A549 (cell line): ENCODE results near the gene HLA-DMB.

Experiments
- MAZ ChIP-seq: fragments of 150-350 bp; IDR thresholded peaks from 2 replicates; pipeline ENCODE4 v1.6.1; 2014; ENCODE audit warnings: antibody characterized with exemption, low read depth, low read length, borderline replicate concordance
- POLR2A ChIP-seq: IDR thresholded peaks from 2 replicates; pipeline ENCODE4 v1.6.1; 2012; ENCODE audit warnings: mild to moderate bottlenecking, low read length
- TP53 ChIP-seq: fragments of 250-450 bp; sonication (Bioruptor Pico); IDR thresholded peaks from 2 replicates; pipeline ENCODE4 v1.5.0; 2021; ENCODE audit warnings: mild to moderate bottlenecking, moderate library complexity
- TF ChIP-seq, protein P1 (sequence below): fragments of >200 bp; sonication (Bioruptor Twin); formaldehyde crosslinking; IDR thresholded peaks from 3 replicates; pipeline ENCODE4 v1.5.1; 2016

DNA sequence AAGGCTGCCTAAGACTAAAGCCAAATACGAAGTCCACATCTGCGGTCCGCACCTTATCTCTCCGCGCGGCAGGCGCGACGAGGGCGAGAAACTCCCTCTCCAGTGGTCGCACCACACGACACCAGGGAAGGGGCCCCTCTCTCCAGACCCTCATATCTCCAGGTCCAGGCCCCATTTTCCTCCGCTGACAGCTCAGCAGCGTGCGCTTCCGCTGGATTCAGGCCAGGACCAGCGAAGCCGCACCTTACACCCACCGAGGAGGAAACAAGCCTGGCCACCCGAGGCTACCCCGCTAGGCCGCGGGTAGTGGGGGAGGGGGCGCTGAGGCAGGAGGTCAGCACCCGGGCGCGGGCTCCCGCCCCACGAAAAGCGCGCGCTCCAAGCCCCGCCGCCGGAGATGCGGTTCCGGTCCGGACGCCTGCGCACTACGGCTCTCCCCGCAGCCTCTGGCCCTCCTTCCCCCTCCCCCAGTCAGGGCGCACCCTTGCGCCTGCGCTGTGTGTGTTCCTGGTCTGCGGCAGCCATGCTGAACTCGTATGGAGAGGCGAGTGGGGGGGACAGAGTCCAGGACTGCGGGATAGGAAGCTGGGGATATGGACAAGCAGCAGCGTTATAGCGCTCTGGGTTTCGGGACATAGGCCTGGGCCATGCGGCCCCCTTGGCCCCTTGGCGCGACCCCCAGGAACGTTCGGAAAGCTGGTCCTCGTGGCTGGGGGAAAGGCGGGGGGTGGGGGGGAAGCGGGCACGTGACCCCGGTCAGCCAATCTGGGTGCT, 27.5 kb upstream of the HLA-DMB start, which contains the start of gene BRD2:
- no peak; the same call in 1 of the 2 replicates for TF ChIP-seq MAZ
- no peak for TF ChIP-seq TP53 (CRISPR knock-in tag)
- TF ChIP-seq POLR2A = peak; percentile 14; the same call in 1 of the 2 replicates
- TF ChIP-seq, protein P1, sequence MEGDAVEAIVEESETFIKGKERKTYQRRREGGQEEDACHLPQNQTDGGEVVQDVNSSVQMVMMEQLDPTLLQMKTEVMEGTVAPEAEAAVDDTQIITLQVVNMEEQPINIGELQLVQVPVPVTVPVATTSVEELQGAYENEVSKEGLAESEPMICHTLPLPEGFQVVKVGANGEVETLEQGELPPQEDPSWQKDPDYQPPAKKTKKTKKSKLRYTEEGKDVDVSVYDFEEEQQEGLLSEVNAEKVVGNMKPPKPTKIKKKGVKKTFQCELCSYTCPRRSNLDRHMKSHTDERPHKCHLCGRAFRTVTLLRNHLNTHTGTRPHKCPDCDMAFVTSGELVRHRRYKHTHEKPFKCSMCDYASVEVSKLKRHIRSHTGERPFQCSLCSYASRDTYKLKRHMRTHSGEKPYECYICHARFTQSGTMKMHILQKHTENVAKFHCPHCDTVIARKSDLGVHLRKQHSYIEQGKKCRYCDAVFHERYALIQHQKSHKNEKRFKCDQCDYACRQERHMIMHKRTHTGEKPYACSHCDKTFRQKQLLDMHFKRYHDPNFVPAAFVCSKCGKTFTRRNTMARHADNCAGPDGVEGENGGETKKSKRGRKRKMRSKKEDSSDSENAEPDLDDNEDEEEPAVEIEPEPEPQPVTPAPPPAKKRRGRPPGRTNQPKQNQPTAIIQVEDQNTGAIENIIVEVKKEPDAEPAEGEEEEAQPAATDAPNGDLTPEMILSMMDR = no peak
